ENCODE measurements around the gene ASB16. TPM values are rescaled to one million over a fixed set of nuclear protein-coding genes. Genes with fewer than 3 reads are reported as not detected.

Gene ASB16
- total RNA-seq, 4 donors from 2014 or later: 0.14 to 2.3 (median 1.3) TPM; not detected in 1

GRCh38 chr17:44191941-44192496, 21.5 kb downstream of the ASB16 start:
- intact Hi-C loops (cut with DNase I; ENCODE audit: low total_unique reads): no loop called here
- TF ChIP-seq, protein P1, sequence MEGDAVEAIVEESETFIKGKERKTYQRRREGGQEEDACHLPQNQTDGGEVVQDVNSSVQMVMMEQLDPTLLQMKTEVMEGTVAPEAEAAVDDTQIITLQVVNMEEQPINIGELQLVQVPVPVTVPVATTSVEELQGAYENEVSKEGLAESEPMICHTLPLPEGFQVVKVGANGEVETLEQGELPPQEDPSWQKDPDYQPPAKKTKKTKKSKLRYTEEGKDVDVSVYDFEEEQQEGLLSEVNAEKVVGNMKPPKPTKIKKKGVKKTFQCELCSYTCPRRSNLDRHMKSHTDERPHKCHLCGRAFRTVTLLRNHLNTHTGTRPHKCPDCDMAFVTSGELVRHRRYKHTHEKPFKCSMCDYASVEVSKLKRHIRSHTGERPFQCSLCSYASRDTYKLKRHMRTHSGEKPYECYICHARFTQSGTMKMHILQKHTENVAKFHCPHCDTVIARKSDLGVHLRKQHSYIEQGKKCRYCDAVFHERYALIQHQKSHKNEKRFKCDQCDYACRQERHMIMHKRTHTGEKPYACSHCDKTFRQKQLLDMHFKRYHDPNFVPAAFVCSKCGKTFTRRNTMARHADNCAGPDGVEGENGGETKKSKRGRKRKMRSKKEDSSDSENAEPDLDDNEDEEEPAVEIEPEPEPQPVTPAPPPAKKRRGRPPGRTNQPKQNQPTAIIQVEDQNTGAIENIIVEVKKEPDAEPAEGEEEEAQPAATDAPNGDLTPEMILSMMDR (IDR thresholded peaks at IDR 0.05): no peak
- no peak for TF ChIP-seq POLR2A (IDR thresholded peaks at IDR 0.05)
- Histone ChIP-seq H3K27me3 (no peaks in the 10 kb centered on the region), H3K4me1 (peaks cover 0 to 7% of the 10 kb centered on the region in 2 donors), H3K9me3 (no peaks in the 10 kb centered on the region), H3K36me3 (no peaks in the 10 kb centered on the region), H3K27ac (no peak overlapping the region), H3K4me3 (no peak overlapping the region)
- DNase-seq: no peak

- H3K4me3 ChIP-seq: no peak overlapping the region
- H3K36me3 ChIP-seq: no peaks in the 10 kb centered on the region
- H3K9me3 ChIP-seq: no peaks in the 10 kb centered on the region
- no peak for DNase-seq
- H3K27me3 ChIP-seq: no peaks in the 10 kb centered on the region
- peaks cover 0 to 7% of the 10 kb centered on the region in 2 donors for H3K4me1 ChIP-seq
- no peak for TF ChIP-seq POLR2A (IDR thresholded peaks at IDR 0.05)
- TF ChIP-seq, protein P1 (IDR thresholded peaks at IDR 0.05): no peak
- intact Hi-C loops (cut with DNase I; ENCODE audit: low total_unique reads): no loop called here
- H3K27ac ChIP-seq: no peak overlapping the region
Observed at GRCh38 chr17:44192750-44193149, 22.2 kb downstream of the ASB16 start.

- H3K27me3 ChIP-seq: no peaks in the 10 kb centered on the region
- TF ChIP-seq POLR2A (IDR thresholded peaks at IDR 0.05): no peak
- TF ChIP-seq, protein P1 (IDR thresholded peaks at IDR 0.05): no peak
- intact Hi-C loops (cut with DNase I; ENCODE audit: low total_unique reads): no loop called here
- no peak overlapping the region for H3K4me3 ChIP-seq
- no peaks in the 10 kb centered on the region for H3K36me3 ChIP-seq
- H3K4me1 ChIP-seq: peaks cover 0 to 8% of the 10 kb centered on the region in 2 donors
- no peak overlapping the region for H3K27ac ChIP-seq
- DNase-seq: no peak
- no peaks in the 10 kb centered on the region for H3K9me3 ChIP-seq
Observed at GRCh38 chr17:44193326-44194084, 23.0 kb downstream of the ASB16 start.

DNA sequence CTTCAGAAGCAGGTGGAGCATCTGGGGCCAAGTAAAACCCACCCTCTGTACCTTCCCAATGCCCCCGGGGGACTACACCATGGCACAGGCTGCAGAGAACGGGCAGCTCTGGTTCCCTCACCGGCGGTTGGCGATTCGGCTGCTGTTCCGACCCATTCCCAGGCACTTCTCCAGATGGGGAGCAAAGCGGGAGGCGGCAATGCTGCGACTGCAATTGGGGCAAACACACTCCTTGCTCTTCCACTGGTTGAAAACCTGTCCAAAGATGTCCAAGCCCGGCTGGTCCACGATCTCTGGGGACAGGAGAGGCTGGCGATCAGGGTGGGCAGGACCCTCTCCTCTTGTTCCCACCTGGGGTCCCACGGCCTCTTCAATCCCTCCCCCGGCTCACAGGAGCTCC, 26.6 kb downstream of the ASB16 start:
- Histone ChIP-seq H3K4me1 (peaks cover 0 to 14% of the 10 kb centered on the region in 2 donors), H3K9me3 (no peaks in the 10 kb centered on the region), H3K27ac (no peak overlapping the region), H3K36me3 (no peaks in the 10 kb centered on the region), H3K4me3 (no peak overlapping the region), H3K27me3 (no peaks in the 10 kb centered on the region)
- no peak for DNase-seq
- no peak for TF ChIP-seq POLR2A (IDR thresholded peaks at IDR 0.05)
- TF ChIP-seq, protein P1 (IDR thresholded peaks at IDR 0.05): no peak
- intact Hi-C loops (cut with DNase I; ENCODE audit: low total_unique reads): no loop called here

DNA sequence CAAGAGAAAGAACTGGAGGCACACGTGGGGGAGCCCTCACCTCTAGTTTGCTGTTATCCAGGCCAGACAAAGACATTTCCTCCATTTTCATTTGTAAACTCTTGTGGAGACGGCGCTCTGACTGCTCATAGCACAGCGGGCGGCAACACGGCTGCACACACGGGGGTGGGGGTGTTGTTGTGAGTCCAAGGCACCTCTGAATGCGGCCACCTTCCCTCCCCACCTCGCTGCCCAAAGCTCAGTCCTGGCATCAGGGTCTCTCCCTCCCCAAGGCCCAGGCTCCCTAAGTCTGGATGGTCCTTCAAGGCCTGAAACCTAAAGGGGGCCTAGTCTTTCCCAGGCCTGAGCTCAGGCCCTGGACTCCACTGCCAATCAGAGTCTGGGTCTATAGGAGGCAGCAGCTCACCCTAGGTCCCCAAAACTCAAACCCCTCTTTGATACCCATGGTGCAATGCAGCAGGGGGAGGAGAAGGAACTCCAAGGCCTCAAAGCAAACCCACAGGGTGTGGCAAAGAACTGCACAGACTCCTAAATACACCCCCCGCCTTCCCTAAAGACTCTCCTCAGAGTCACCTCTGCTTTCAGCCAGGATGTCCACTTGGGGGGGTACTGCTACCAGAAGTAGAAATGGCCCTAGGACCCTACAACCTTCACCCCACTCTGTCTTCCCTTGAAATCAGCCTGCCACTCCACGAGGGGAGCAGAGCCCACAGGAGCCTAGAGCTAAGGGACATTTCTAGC, 27.6 kb downstream of the ASB16 start:
- peak overlapping the region; percentile 98 to 99 for H3K27ac ChIP-seq
- no peaks in the 10 kb centered on the region for H3K9me3 ChIP-seq
- H3K36me3 ChIP-seq: no peaks in the 10 kb centered on the region
- intact Hi-C loops (cut with DNase I; ENCODE audit: low total_unique reads): no loop called here
- H3K4me1 ChIP-seq: peaks cover 0 to 14% of the 10 kb centered on the region in 2 donors
- DNase-seq: no peak
- peak overlapping the region; percentile 58 to 70 for H3K4me3 ChIP-seq
- no peaks in the 10 kb centered on the region for H3K27me3 ChIP-seq
- TF ChIP-seq, protein P1 (IDR thresholded peaks at IDR 0.05): no peak
- TF ChIP-seq POLR2A (IDR thresholded peaks at IDR 0.05): no peak
